ENCODE data around the gene INTS14. TPM values are rescaled to one million over a fixed set of nuclear protein-coding genes. Genes with fewer than 3 reads are reported as not detected.

Gene INTS14
- total RNA-seq, 6 experiments from 2014 or later = 27.8 to 35.0 (median 31.0) TPM

- H3K4me3 Mint-ChIP-seq = no peak overlapping the region
- H3K36me3 Mint-ChIP-seq (ENCODE audit: low read depth) = peaks cover 6% of the 10 kb centered on the region; the same call in 1 of the 2 replicates
- peaks cover 3% of the 10 kb centered on the region for H3K27me3 Mint-ChIP-seq (ENCODE audit: insufficient read depth)
- no peak for DNase-seq
- no peaks in the 10 kb centered on the region for H3K9me3 Mint-ChIP-seq
- H3K27ac Mint-ChIP-seq = no peak overlapping the region
- TF ChIP-seq, protein P1, sequence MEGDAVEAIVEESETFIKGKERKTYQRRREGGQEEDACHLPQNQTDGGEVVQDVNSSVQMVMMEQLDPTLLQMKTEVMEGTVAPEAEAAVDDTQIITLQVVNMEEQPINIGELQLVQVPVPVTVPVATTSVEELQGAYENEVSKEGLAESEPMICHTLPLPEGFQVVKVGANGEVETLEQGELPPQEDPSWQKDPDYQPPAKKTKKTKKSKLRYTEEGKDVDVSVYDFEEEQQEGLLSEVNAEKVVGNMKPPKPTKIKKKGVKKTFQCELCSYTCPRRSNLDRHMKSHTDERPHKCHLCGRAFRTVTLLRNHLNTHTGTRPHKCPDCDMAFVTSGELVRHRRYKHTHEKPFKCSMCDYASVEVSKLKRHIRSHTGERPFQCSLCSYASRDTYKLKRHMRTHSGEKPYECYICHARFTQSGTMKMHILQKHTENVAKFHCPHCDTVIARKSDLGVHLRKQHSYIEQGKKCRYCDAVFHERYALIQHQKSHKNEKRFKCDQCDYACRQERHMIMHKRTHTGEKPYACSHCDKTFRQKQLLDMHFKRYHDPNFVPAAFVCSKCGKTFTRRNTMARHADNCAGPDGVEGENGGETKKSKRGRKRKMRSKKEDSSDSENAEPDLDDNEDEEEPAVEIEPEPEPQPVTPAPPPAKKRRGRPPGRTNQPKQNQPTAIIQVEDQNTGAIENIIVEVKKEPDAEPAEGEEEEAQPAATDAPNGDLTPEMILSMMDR (IDR thresholded peaks at IDR 0.05) = no peak
- peaks cover 32% of the 10 kb centered on the region for H3K4me1 Mint-ChIP-seq (ENCODE audit: low read depth)
Measured at GRCh38 chr15:65645392-65645791, 34.5 kb upstream of the INTS14 start.

- Mint-ChIP-seq H3K4me1 (ENCODE audit: low read depth) (peaks cover 32% of the 10 kb centered on the region), H3K4me3 (no peak overlapping the region), H3K27me3 (ENCODE audit: insufficient read depth) (peaks cover 3% of the 10 kb centered on the region), H3K9me3 (no peaks in the 10 kb centered on the region), H3K36me3 (ENCODE audit: low read depth) (no peaks in the 10 kb centered on the region), H3K27ac (no peak overlapping the region)
- TF ChIP-seq, protein P1 (IDR thresholded peaks at IDR 0.05) = no peak
- DNase-seq = no peak
Measured at GRCh38 chr15:65644282-65644681, 33.4 kb upstream of the INTS14 start.

- Mint-ChIP-seq H3K36me3 (ENCODE audit: low read depth) (no peaks in the 10 kb centered on the region), H3K27ac (no peak overlapping the region), H3K4me1 (ENCODE audit: low read depth) (peaks cover 47% of the 10 kb centered on the region), H3K9me3 (no peaks in the 10 kb centered on the region), H3K27me3 (ENCODE audit: insufficient read depth) (peaks cover 3% of the 10 kb centered on the region), H3K4me3 (no peak overlapping the region; the same call in 1 of the 2 replicates)
- TF ChIP-seq, protein P1 (IDR thresholded peaks at IDR 0.05) = no peak
- no peak for DNase-seq
Measured at GRCh38 chr15:65642594-65642993, 31.7 kb upstream of the INTS14 start.

- no peak for DNase-seq
- peaks cover 3% of the 10 kb centered on the region for H3K27me3 Mint-ChIP-seq (ENCODE audit: insufficient read depth)
- TF ChIP-seq, protein P1 (IDR thresholded peaks at IDR 0.05) = 0 out of 2 replicates have a peak, but pooled peaks have one; percentile 15
- H3K27ac Mint-ChIP-seq = no peak overlapping the region
- H3K9me3 Mint-ChIP-seq = no peaks in the 10 kb centered on the region
- H3K4me1 Mint-ChIP-seq (ENCODE audit: low read depth) = peaks cover 44% of the 10 kb centered on the region
- no peaks in the 10 kb centered on the region for H3K36me3 Mint-ChIP-seq (ENCODE audit: low read depth)
- H3K4me3 Mint-ChIP-seq = no peak overlapping the region; the same call in 1 of the 2 replicates
Measured at GRCh38 chr15:65641768-65642475, 31.0 kb upstream of the INTS14 start.

GRCh38 chr15:65639509-65639908, 28.6 kb upstream of the INTS14 start:
- TF ChIP-seq, protein P1 (IDR thresholded peaks at IDR 0.05) = no peak
- Mint-ChIP-seq H3K9me3 (no peaks in the 10 kb centered on the region), H3K36me3 (ENCODE audit: low read depth) (no peaks in the 10 kb centered on the region), H3K4me1 (ENCODE audit: low read depth) (peaks cover 37% of the 10 kb centered on the region), H3K27ac (no peak overlapping the region), H3K4me3 (no peak overlapping the region), H3K27me3 (ENCODE audit: insufficient read depth) (peaks cover 3% of the 10 kb centered on the region)
- DNase-seq = no peak
